Stimulated activated CD4-positive, alpha-beta T cell treated with anti-CD3 and anti-CD28 coated beads, Interleukin-15, amount 100 ng/mL, for 1 hour (primary cell): ENCODE data around the gene CUEDC1.

ENCODE experiments used
- DNase-seq, 2 donors: peaks; one replicate each; pipeline ENCODE4 v3.0.0-alpha.2; 2020; ENCODE audit warnings: low read depth in 1 of 2, low spot score in 1 of 2

CUEDC1 gene

GRCh38 chr17:57877803-57878377 is 77.3 kb downstream of the CUEDC1 start:
- no peak for DNase-seq

- DNase-seq, result no peak
Observed at GRCh38 chr17:57876866-57877237, 78.4 kb downstream of the CUEDC1 start.

DNA sequence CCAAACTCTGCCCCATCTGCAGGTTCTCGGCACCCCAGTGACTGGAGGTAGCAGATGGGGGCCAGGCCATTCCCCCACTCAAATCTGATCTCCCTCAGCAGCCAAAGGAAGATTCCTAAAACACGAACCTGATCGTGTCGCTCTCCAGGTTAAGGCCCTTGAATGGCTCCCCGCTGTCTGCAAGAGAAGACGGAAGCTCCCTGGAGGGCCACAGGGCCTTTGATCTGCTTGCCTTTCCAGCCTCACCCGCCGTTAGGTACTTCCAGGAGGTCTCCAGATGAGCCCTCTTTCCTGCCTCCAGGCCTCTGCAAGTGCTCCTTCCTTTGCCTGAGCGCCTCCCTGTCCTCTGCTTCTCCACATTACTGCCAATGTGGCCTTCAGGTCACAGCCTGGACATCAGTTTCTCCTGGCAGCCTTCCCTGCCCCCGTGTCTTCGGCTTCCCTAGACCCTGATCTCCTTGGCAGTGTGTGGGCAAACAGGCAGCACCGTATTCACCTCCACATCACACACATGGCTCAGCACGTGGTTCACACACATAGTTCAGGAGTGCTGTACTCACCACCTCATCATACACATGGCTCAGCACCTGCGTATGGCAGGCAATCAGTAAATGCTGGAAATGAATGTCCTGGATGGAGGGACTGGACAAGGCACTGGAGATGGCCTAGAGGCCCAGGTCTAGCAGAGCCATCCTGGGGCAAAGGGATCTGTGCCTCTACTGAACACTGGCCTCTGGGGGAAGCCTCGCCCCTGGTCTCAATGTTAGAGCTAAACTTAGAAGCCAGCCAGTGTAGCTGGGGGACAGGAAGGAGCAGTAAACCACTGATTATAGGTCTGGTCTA is 79.0 kb downstream of the CUEDC1 start:
- no peak for DNase-seq

DNA sequence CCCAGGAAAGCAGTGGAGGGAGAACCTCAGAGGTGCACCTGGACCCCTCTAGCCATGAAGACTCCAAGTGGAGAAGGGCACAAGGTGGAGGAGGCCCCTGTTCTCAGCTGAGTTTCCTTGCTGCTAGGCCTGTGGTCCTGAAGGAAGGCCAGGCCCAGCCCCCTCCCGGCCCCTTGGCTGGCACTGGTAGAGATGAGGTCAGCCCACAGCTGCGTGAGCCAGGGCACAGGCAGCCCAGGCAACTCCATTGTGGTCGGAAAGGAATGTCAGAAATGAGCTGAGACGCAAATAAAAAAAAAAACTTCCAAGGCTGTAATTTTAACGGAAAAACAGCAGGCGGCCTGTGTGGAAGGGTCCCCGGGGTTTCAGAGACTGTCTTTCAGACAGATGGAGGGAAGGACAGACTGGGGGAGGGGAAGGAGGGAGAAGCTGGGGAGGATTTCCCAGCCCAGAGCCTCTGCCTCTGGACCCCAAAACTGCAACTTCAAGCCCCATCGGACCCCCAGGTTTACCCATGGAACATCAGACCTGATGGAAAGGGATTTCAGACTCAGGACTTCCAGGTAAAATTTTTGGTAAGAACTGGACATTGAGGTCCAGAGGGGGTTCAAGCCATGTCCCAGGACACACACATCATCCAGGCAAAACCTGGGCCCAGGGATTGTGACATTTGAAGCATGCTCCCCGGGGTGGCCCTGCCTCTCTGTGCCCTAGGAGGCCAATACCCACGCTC is 79.8 kb downstream of the CUEDC1 start:
- DNase-seq, result no peak

DNA sequence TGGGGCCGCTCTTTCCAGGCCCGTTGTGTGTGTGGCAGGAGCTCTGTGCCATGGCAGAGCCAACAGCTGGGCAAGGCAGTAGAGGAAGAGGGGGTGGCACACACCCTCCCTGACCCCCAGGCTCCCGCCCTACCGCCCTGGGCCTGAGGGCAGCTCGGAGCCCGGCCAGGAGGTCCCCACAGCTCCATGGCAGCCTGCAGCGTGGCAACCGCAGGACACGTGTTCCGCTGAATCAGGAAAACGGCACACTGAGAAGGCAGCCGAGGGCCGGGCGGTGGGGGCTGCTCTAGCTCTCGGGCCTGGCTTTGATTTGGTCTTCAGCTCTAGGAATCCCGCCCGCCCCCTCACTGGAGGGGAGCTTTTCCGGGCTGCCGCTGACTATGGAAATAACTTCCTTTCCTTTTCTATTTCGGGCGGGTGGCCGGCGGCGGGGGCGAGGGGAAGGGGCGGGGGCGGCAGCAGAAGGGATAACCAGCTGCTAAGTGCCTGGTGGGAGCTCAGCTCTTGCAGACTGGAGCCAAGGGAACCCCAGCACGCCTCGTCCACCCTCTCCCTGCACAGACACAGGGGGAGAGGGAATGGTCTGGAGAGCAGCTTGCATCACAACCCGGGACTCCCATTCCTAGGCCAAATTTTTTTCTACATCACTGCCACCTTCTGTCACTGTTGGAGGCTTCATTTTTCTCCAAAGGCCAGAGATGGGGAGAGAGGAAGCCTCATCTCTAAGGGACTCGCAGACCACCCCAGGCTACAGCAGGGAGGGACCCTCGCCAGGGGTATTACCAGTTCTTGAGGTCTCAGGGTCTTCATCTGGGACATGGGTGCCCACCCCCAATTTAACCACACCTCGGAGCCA is 80.5 kb downstream of the CUEDC1 start:
- DNase-seq, result peak in 1 of 2 donors; percentile 14

DNA sequence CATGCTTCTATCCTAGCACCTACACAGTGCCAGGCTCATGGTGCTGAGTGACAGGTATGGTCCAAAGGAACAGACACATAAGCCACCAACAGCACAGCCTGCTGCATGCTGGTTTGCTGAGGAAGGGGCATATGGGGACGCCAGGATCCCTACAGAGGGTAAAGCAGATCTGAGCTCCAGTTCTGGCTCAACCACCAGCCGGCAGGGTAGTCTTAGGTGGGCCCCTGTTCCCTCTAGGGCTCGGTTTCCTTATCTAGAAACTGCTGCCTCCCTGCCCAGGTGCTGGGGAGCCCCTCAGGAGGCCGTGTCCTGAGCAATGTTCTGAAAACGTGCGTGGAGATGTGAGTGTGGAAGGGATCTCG is 81.2 kb downstream of the CUEDC1 start:
- DNase-seq, result no peak

GRCh38 chr17:57873261-57874057 is 81.8 kb downstream of the CUEDC1 start:
- no peak for DNase-seq

- no peak for DNase-seq
Observed at GRCh38 chr17:57872536-57872935, 82.7 kb downstream of the CUEDC1 start.

DNA sequence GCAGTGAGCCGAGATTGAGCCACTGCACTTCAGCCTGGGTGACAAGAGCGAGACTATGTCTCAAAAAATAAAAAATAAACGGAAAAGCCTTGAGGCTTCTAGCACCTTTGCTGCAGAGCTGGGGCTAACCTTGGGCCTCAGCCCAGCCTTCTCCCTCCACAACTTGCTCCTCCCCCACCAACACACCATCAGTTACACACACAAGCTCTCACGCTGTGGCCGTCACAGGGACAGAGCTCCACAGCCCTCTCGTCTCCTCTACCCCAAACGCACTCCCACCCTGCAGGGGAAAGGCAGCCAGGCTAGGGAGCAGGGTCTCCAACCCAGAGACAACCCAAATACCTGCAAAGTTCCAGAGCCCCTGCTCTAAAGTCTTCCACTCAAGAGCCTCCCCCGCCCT is 83.3 kb downstream of the CUEDC1 start:
- no peak for DNase-seq

GRCh38 chr17:57871155-57871554 is 84.1 kb downstream of the CUEDC1 start:
- no peak for DNase-seq

DNA sequence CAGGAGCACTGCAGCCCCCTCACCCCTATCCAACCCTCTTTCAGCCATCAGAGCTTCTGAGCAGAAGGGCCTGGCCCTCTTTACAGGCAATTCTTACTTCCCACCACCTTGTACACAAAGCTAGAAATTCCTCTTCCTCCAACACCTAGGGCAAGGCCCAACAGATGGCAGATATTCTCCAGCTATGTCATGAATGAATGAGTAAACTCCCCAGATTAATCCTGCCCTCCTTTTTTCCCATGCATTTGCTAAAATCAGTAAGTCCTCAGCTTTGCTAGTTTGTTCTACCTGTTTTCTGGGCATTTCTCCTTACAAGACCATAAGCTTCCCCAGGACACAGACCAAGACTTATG is 85.0 kb downstream of the CUEDC1 start:
- no peak for DNase-seq

GRCh38 chr17:57869617-57870282 is 85.5 kb downstream of the CUEDC1 start:
- DNase-seq, result no peak

DNA sequence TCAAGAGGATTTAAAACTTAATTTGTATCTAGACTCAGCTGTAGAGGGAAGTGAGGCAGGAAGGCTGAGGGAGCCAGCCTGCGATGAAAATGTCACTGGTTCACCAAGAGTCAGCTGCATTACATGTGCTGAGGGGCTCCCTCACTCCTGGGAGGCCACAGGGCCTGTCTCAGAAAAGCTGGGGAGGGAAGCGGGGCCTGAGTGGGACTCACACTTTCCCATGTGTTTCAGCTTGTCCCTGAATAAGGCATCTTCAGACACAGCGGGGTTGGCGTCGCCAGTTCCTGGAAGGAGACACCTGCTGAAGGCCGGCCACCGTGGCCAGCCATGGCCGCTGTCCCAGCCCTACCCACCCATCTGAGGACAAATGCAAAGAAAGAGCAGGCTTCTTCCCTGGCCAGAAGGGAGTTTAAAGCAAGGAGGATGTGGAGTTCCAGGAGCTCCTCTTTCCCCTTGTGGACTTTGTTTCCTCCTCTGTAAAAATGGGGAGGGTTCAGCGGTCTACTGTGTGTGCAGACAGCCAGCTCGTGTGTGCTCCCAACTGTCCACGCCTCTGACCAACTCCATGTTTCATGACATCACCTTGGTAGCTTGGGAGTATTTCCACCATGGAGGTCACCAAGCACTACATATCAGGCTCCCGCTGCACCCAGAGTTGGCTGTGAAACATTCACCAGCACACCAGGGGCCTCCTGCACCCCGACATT is 86.1 kb downstream of the CUEDC1 start:
- DNase-seq, result no peak

DNA sequence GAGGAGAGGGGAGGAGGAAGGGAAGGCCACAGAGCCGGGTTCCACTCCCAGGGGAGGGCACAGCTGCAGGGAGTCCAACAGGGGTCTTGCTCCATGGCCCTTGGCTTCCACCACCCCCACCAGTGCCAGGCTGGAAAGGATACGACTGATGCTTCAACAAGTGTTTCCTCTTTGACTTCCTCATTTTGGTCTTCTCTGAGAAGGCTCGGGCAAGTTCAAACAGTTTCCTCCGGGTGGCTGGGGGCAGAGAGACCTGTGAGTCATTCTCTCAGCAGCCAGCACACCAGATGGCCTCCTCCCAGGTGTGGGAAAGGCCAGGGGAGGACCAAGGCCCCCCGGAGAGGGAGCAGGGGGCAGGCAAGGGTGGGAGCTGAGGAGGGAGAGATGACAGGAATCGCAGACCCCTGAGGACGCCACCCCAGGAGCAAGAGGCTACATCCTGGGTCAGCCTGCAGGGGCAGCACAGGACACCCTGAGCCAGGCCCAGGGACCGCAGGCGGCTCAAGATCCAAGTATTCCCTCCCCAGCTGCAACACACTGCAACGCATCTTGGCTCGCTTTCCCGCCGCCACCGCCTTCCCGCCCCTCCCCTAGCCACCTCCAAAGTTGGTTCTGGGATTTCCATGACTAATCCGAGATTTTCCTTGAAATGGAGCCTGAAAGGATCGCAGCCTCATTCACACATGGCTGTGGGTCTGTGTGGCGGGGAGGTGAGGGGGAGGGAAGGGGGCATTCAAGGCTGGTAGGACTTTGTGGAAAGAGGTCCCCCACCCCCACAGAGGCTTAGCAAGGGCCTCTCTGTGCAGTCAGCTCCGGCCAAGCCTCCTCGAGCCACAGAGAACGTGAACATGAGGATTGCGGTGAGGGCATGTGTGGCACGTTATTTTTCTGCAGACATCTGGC is 87.0 kb downstream of the CUEDC1 start:
- DNase-seq, result no peak

GRCh38 chr17:57867126-57867525 is 88.1 kb downstream of the CUEDC1 start:
- no peak for DNase-seq

DNA sequence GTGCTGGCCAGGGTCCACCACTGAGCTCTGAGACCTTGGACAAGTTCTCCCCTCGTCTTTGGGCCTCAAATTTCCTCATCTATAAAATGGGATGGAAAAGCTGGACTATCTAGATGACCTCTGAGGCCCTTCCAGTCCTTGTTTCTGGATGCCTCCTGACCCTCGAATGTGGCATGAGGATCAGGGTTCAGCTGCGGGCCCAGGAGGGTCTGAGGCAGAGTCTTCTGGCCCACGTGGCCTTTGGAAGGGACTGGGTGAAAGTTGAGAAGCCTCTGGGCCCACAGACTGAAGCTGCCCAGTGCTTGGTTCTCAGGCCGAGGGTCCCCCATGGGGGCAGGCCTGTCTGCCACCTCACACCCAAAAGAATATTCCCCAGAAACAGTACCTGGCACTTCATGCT is 88.5 kb downstream of the CUEDC1 start:
- no peak for DNase-seq

DNA sequence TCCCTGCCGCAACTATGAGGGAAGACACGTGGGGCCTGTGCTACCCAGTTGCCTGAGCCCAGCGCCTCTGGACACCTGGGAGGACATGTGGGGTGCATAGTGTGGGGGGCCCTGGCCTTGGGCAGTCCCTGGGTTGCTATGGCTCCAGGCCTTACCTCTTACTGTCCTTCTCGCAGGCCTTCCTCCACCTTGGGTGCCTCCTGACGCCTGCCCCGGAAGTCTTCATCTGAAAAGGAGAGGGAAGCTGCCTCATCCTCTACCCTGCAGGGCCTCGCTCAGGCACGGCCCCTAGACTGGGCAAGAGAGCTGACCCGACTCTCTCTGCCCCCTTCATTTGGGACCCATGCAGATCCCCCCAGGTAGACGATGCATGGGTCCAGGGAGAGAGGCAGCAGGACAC is 88.9 kb downstream of the CUEDC1 start:
- no peak for DNase-seq

DNA sequence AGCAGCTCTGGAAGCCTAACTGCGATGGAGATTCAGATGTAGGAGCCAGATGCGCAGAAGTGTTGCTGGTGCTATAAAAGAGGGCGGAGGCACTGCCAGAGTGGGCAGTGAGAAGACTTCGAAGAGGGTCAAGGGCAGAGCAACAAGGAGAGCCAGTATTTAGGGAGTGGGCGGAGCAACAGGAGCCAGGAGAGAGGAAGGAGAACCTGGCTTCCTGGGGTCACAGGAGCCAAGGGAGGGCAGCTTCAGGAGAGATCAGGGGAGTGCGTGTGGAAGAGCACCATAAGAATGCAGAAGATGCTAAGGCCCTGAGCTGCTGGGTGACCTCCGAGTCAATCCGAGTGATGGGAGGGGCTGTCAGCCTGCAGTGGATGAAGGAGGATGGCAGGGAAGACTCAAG is 90.9 kb downstream of the CUEDC1 start:
- DNase-seq, result no peak
